Fibroblast of skin of right biceps (primary cell): ENCODE measurements around the gene SRSF2.
A peak's percentile ranks its signal among the peaks of the same experiment; 100 is the strongest.
"Not testable (repeated sequence)": the region's sequence is repeated elsewhere in the genome, so short reads cannot be mapped to it uniquely, and the experiment has no call there.

ENCODE experiments used
- DNase-seq: peaks from one replicate; pipeline ENCODE4 v3.0.0-alpha.2; 2013

The SRSF2 gene

DNA sequence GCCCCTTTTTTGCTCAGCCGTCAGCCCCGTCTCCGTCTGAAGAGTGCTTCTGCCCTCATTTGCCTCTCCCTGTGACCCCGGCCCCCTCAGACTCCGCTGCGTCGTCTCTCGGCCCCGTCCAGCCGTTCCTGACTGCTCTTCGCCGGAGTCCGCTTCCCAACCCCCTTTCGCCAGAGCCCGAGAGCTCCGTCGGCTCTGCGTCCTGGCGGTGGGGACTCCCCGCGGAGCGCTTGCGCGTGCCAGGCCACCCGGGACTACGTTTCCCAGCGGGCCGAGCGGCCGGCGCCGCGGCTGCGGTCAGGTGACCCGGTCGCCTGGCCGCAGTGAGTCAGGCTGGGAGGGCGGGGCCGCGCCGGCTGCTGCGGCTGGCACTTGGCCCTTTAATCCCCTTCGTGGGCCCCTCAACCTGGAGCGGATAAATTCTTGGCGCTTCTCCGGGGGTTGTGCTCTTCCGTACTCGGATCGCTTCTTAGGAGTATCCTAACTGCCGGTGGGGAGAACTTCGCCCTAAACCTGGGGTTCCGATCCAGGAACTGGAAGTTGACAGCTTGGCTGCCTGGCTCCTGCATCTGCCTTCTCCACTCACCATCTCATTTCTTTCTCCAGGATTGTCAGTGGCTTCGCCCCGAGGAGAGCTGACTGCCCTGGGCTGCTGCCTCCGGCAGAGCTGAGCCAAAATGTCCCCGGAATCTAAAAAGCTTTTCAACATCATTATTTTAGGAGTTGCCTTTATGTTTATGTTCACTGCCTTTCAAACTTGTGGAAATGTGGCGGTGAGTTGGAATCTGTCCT is 741 bp upstream of the SRSF2 start, which contains the start of gene MFSD11:
TSS of gene MFSD11 (plus strand) at position 444 of the 792 bp plus-strand sequence. CDS start at position 678, 234 bp downstream.
- peak; percentile 95 for DNase-seq

DNA sequence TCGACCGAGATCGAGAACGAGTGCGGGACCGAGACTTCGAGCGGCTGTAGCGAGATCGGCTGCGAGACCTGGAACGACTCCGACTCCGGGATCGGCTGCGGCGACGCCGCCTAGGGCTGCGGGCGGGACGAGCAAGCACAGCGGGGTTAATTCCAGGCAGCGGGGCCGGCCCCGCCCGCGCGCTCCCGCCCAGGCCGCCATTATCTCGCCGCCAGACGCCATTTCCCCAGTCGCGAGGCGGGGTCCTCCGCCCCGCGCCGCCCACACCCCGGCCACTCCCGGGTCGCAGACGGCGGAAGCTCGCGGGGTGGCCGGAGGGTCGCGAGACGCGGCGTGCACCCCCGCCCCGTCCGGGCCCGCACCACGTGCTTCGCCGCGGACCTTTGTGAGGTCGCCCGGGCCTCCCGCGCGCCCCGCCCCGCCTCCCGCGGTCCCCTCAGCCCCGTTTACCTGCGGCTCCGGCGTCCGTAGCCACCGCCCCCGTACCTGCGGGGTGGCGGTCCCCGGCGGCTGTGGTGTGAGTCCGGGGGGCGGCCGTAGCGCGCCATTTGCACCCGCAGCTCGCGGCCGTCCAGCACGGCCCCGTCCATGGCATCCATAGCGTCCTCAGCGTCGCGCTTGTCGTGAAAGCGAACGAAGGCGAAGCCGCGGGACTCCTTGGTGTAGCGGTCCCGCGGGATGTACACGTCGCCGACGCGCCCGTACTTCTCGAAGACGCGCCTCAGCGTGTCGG is 616 bp downstream of the SRSF2 start:
- peak; percentile 55 for DNase-seq

DNA sequence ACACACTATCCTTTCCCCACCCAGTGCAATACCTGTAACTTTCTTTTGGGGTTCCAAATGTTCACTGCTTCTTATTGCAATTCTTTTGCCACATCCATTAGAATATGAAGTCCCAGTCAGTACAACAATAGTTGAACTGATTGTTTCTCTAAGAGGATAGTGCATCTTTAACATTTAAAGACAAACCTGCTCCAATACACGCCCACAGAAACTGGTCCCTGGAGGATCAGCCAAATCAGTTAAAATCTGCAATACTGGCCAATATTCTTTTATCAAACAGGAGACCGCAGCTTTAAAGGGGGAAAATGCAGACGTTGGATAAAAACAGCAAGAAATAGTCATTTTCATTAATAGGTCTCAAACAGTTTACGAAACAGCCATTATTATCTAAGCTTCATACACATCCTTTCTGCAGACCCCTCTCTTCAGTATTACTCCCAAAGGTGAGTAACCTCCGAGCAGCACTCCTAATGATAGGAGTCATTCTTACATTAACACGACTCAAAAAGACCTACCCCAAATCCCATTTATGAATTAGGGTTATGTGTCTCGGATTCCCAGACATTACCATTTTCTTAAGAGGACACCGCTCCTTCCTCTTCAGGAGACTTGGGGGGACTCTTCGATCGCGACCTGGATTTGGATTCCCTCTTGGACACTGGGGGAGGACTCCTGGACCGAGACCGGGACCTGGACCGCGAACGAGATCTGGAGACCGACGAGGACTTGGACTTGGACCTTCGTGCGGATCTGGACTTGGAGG is 1.4 kb downstream of the SRSF2 start:
- DNase-seq, result no peak

DNA sequence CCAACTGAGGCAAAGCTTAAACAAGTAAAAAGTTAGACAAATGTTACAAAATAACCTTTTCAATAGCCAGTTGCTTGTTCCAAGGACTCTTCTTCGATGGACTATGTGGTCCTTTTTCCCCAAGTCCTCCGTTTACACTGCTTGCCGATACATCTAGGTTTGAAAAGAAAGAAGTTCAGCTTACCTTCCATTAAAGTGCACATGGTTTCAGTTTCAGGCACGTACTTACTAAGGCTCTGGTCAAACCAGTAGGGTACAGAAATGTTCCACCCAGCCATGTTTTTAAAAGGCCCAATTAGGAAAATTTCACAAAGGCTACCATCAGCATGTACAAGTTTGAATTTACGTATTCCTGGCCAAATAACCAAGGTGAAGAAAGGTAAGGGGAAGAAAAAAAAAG is 2.1 kb downstream of the SRSF2 start:
- peak; percentile 25 for DNase-seq

DNA sequence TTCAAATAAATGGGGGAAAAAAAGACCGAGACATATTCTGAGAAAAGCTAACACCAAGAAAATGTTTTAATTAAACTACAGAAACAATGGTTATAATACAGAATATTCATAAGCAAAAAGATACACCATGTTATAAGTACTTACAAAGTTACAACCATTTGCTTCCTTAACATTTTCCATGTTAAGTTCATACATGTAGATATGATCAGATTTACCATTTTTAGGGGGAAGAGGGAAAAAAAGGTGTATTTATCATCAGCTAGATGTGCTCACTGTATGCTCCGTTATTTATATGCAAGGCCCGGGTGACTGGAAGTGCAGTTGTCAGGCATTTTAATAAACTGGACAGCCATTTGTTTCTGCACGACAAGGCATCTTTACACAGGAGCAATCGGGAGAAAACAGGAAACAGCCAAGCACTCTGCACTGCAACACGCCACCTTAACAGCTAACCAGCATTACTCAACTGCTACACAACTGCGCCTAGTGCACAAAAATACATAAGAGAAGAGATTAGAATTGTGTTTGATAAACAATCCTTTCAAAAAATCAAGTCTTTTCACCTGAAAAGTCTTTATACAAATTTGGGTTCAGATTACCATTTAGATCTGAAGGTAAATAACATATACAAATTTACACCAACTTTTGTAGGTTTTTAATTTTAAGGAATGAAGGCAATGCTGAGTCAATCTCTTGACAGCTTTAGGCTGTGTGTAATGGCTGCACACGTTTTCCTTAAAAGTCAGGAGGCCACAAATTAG is 2.9 kb downstream of the SRSF2 start:
- peak; percentile 25 for DNase-seq

DNA sequence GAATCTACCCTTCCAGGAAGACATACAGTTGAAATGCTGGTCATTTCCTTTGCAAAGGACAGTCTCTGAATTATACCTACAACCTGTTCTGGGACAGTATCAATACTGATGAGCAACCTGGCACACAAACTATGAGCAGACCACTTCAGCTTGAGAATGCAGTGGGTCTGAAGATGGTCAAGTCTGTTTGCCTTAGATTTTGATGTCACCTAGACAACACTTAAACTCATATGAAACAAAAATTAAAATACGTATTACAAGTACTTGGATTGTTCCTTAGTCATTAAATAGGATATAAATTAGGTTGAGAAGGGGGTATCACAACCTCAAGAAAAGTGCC is 3.5 kb downstream of the SRSF2 start:
- no peak for DNase-seq

DNA sequence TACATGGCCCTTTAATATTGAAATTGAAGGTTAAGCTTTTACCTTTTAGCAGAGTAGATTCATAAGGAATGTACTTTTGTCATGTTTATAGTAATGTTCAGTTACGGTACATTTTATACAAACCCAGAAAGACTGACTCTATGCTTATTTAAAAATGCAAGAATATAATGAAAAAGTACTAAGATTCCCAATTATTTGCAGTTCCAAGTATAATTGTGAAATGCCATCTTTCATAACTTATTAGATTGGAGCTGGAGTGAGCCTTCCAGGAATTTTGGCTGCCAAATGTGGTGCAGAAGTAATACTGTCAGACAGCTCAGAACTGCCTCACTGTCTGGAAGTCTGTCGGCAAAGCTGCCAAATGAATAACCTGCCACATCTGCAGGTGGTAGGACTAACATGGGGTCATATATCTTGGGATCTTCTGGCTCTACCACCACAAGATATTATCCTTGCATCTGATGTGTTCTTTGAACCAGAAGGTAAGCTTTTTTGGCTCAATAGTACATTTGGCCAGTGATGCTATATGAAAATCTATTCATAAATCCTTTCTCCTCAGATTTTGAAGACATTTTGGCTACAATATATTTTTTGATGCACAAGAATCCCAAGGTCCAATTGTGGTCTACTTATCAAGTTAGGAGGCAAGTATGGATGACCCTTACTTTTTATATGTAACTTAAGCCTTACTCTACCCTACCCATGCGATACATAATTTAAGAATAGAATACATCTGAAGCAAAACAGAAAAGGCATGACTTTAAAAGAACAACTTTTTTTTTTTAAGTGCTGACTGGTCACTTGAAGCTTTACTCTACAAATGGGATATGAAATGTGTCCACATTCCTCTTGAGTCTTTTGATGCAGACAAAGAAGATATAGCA is 4.2 kb downstream of the SRSF2 start:
- no peak for DNase-seq

DNA sequence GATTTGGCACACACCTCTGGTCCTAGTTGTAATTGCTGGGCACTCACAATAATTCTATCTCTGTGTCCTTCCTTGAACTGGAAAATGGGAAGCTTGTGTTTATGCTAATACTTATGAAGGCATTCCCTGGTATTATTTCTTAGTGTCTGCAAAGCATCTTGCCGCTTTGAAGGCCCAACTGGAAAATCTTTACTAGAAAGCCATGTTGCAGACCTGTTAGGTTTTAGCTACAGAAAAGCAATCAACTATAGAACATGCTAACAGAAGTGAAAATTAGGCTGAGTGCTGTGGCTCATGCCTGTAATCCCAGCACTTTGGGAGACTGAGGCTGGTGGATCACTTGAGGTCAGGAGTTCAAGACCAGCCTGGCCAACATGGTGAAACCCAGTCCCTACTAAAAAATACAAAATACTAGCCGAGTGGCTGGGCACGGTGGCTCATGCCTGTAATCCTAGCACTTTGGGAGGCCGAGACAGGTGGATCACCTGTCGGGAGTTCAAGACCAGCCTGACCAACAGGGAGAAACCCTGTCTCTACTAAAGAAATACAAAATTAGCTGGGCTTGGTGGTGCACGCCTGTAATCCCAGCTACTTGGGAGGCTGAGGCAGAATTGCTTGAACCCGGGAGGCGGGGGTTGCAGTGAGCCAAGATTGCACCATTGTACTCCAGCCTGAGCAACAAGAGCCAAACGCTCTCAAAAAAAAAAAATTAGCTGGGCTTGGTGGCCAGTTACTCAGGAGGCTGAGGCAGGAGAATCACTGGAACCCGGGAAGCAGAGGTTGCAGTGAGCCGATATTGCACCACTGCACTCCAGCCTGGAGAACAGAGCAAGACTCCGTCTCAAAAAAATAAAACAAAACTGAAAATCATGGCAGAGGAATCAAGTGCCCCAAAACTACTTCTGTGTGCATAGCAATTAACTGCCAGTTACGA is 5.1 kb downstream of the SRSF2 start:
- not testable (repeated sequence) for DNase-seq

DNA sequence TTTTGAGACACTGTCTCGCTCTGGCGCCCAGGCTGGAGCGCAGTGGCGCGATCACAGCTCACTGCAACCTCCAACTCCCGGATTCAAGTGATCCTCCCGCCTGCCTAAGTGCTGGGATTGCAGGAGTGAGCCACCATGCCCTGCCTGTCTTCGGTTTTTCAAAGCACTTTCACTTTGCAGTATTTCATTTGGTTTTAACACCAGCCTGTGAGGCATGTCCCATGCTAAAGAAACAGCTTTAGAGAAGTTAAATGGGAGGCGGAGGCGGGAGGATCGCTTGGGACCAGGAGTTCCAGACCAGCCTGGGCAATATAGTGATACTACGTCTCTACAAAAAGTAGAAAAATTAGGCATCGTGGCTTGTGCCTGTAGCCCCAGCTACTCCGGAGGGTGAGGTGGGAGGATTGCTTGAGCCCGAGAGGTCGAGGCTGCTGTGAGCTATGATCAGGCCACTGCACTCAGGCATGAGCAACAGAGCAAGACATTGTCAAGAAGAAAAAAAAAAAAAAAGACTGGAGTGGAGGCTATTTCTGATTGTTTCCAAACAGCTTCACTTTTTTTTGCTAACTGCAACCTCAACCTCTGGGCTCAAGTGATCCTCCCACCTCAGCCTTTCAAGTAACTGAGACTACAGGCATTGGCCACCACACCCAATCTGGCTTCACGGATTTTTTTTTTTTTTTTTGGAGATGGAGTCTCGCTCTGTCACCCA is 9.2 kb downstream of the SRSF2 start:
- no peak for DNase-seq

DNA sequence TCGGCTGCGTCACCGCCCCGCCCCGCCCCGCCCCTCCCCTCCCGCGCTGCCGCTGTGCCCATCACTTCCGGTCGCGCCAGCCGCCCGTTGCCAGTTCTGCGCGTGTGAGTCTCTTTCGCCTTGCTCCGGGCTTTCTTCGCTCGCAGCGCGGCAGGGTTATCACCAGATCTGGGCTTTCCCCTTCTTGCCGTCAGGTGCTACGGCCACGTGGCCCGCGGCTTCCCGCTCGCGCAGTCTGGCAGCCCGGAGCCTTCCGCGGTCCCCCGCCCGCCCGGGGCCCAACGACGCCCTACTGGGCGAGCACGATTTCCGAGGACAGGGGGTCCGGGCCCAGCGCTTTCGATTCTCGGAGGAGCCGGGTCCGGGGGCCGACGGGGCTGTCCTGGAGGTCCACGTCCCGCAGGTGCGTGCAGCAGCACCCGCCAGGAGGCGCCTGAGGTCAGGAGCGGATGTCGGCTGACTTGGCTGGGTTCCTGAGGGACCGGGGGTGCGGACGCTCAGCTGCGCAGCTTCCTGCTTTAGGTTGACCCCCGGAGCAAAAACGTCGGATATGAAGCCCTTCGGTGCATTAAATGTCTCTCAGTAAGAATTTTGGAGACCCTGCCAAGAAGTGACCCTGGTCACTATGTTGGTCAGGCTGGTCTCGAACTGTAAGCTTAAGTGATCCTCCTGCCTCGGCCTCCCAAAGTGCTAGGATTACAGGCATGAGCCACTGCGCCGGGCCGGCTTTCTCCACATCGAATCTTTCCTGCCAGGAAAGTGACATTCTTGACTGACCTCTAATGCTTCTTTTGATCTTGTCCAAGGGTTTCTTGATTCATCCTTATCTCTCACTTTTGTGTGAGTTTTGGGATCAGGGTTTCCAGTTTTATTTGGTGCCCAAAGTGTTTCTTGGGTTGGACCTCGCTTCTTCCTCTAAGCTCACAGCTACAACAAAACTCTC is 10.1 kb downstream of the SRSF2 start, which contains the start of gene METTL23:
TSS of gene METTL23 (plus strand) at position 64 of the 943 bp plus-strand sequence. CDS start 2,872 bp downstream, outside the sequence.
- peak; percentile 78 for DNase-seq

DNA sequence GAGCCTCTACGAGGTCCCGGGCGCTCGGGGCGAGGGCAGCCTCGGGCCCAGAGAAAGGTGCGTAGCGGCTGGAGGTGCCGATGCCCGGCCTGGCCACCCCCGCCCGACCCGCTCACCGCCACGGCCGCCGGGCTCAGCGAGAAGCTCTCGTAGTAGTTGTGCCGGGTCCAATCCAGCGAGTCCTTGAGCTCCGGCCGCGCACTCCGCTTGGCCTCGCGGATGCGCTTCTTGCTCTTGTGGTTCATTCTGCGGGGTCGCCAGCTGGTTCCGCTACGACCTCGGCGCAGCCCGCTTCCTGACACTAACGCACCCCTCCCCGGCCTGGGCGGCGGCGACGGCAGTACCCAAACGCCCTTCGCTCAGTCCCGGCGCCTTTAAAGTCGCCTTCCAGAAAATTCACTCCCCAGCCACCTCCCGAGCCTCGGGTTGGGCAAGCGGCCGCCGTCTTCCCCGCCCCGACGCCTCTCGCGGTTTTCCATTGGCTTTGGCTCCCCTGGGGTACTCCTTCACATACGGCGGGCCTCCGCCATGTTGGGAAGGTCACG is 10.8 kb downstream of the SRSF2 start, which contains the start of gene JMJD6:
TSS of gene JMJD6 (minus strand) at position 376 of the 545 bp plus-strand sequence. CDS start at position 245, 131 bp downstream.
- DNase-seq, result peak; percentile 97

DNA sequence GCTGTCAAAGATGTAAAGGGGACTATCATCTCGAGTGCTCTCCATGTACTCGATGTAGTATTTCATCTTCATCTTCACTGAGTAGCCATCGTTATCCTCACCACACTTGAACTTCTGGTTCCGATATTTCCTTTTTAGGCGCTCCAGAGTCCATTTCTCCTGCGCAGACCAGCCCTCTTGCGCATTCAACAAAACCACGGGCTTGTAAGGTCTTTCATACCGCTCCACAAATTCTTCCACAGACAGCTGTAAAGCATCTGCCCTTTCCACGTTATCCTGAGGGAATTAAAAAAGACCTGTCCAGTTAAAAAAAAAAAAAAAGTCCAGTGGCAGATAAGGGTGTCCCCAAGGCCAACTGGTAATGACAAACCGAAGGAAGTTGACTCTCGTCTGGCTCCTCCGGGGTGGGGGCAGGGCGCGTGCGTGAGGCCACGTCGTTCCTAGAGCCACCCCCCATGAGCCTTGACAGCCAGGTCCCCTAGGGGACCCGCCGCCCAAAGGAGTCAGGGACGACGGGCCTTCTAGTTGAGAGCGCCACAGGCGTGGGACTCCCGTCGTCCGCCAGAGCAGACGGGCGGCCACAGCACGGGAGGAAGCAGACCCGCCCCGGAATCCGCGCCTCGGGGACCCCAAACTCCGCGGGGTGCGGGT is 11.4 kb downstream of the SRSF2 start:
- peak; percentile 59 for DNase-seq

DNA sequence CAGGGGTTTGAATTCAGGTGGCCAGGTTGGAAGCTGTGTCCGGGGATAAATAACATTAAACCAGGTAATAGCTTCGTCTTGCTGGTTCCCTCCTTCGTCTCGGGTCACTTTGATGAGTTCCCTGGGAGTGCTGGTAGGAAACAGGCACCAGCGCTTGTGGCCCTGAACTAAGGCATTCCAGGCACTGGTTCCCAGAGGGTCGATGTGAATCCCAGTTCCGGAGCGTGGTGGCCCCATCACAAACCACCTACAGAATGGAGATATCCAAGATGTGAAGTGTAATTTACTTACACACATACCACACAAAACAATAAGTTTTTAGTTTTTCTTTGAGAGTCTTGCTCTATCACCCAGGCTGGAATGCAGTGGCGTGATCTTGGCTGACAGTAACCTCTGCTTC is 13.3 kb downstream of the SRSF2 start:
- no peak for DNase-seq

DNA sequence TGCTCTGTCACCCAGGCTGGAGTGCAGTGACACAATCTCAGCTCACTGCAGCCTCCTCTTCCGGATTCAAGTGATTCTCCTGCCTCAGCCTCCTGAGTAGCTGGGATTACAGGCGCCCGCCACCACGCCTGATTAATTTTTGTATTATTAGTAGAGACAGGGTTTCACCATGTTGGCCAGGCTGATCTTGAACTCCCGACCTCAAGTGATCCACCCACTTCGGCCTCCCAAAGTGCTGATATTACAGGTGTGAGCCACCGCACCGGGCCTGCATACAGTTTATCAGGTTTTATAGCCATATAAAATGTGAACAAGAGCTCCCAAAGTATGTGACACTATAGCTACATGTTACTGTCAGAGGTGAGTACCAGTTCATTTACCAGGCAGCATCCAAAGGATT is 14.2 kb downstream of the SRSF2 start:
- not testable (repeated sequence) for DNase-seq

DNA sequence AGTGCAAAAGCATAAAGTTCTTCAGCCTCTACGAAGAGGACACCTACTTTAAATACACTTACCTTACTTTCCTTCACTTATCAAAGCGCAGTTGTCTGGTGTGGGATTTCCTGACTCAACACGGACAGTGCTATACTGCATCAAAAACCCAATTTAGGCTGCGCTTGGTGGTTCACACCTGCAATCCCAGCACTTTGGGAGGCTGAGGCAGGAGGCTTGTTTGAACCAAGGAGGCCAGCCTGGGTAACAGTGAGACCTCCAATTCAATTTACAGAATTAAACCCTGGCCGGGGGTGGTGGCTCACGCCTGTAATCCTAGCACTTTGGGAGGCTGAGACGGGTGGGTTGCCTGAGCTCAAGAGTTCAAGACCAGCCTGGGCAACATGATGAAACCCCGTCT is 14.9 kb downstream of the SRSF2 start:
- no peak for DNase-seq

DNA sequence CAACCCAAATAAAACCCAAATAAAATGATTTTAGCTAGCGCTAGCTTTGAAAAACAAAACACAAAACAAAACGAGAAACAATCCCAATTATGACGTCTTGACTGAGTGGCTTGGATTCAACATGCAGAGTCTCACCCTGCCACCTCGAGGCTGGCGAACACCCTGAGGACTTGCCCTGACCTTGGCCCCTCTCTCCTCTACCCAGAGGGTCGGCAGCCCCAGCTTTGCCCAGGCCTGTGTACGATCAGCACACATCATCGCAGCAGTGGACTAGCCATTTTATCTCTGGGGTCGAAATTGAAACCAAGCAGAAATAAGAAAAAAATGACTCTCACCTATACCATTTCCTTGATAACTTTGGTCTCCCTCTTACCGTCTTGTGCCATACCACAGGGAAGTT is 15.7 kb downstream of the SRSF2 start:
- no peak for DNase-seq

DNA sequence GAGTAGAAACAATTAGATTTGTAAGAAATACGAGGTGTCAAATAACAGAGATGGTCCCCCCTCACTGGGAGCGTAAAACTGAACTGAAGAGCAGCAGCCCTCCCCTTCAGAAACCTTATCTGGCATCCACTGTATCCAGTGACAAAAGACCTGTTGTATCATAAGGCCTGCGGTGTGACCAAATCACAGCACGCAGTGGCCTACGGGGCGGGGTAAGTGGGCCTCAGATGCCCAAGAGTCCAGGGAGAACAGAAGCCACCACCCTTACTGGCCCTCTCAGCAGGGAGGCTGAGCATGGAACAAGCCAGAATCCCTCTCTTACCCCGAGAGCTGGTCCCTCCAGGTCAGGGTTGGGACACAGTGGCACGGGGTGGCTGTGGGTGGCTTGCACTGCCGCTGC is 16.2 kb downstream of the SRSF2 start:
- DNase-seq, result no peak

DNA sequence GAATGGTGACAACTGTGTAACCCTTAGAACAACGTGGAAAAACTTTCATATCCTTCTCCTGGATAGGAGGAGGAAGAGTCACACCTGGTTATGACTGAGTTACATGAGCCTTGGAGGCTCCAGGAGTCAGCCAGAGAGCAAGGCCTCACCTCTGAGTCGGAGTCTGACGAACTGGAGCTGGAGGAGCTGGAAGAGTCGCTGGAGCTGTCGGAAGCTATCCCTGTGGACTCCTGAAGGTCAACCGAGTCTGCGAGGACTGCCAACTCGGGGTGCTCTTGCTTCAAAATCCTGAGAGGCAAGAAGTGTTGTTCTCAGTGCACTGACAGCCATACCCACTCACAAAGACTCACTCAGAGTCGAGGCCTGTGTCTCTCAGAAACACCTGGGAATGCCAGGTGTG is 16.9 kb downstream of the SRSF2 start:
- DNase-seq, result no peak
